GM19328 (cell line): ENCODE data around the gene ACAD8.

ENCODE experiments used
- ATAC-seq: cut with Tn5 transposase; IDR thresholded peaks from one replicate; pipeline ENCODE4 v1.9.1; 2021; ENCODE audit warnings: mild to moderate bottlenecking, moderate library complexity; ENCODE audit not compliant: unreplicated experiment

The ACAD8 gene

GRCh38 chr11:134288486-134288885 is 35.1 kb downstream of the ACAD8 start:
- ATAC-seq = no peak

DNA sequence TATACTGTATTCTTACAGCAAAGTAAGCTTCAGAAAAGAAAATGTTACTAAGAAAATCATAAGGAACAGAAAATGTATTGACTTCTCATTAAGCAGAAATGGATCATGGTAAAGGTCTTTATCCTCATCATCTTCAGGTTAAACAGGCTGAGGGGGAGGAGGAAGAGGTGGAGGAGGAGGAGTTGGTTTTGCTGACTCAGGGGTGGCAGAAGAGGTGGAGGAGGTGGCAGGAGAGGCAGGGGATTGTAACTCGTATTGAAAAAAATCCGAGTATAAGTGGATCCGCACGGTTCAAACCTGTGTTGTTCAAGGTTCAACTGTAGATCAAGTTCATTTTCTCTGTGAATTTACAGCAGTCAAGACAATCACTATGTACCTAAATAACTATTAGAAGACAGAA is 35.8 kb downstream of the ACAD8 start:
- no peak for ATAC-seq

- no peak for ATAC-seq
Observed at GRCh38 chr11:134289789-134290188, 36.4 kb downstream of the ACAD8 start.

GRCh38 chr11:134290646-134291045 is 37.3 kb downstream of the ACAD8 start:
- ATAC-seq = no peak

DNA sequence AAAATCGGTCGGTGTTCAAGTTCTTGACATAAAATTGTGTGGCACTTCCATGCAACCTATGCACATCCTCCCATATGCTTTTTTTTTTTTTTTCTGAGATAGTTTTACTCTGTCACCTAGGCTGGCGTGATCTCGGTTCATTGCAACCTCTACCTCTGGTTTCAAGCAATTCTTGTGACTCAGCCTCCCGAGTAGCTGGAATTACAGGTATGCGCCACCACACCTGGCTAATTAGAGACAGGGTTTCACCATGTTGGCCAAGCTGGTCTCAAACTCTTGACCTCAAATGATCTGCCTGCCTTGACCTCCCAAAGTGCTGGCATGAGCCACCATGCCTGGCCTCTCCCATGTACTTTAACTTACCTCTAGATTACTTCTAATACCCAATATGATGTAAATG is 37.8 kb downstream of the ACAD8 start:
- ATAC-seq = no peak

- no peak for ATAC-seq
Observed at GRCh38 chr11:134292661-134293060, 39.3 kb downstream of the ACAD8 start.

GRCh38 chr11:134293119-134294113 is 40.0 kb downstream of the ACAD8 start:
- ATAC-seq = no peak

DNA sequence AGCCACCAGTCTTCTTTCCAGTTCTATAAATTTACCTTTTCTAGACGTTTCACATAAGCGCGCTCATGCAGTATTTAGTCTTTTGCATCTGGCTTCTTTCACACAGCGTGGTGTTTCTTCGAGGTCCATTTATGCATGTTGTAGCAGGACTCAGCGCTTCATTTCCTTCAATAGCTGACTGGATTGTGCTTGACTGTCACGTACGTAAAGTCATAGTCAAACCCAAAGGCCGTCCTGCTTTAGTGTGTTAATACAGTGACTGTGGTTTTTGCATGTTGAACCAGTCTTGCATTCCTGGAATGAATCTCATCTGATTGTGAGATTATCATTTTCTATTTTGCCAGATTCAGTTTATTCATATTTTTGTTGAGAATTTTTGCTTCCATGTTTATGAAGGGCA is 41.3 kb downstream of the ACAD8 start:
- no peak for ATAC-seq

GRCh38 chr11:134312223-134312622 is 58.9 kb downstream of the ACAD8 start:
- ATAC-seq = no peak

- ATAC-seq = no peak
Observed at GRCh38 chr11:134312807-134313206, 59.4 kb downstream of the ACAD8 start.

DNA sequence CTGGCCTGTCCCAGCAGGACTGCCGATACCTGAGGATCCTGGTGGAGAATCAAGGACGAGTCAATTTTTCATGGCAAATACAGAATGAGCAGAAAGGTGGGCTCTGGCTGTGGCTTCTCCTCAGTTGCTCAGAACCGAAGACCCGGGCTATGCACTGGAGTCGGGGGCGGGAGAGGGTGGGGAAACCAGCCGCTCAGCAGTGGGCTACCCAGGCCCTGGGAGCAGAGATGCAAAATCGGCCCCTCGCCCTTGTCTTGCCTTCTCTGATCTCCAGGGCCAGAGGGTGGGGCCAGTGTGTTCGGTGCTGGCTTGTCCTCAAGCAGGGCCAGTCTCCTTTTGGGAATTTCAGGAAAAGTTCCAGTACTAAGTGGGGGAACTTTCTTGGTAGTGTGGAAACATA is 60.0 kb downstream of the ACAD8 start:
- ATAC-seq = no peak

- no peak for ATAC-seq
Observed at GRCh38 chr11:134313821-134314607, 60.6 kb downstream of the ACAD8 start.
